ENCODE data around the gene RIMOC1. TPM values are rescaled to one million over a fixed set of nuclear protein-coding genes. Genes with fewer than 3 reads are reported as not detected.

The RIMOC1 gene
- total RNA-seq, 2 experiments from 2014 or later, result 8.5 to 29.7 TPM

DNA sequence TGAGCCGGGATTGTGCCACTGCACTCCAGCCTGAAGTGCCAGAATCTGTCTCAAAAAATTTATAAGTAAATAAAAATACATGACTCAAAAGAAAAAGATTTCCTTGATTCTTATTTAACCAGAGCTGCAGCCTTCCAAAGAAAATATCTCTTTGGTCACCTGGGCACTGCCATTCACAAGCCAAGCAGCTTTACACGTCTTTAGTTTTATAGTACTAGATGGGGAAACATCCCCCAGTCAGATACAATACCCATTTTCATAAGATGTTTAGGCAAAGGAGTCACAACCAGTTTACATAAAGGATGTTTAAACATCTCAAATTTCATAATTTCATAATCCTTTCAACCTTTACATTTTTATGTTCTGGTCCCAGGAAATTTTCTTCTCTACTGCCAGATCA, 20.2 kb upstream of the RIMOC1 start:
- intact Hi-C loops (cut with micrococcal nuclease; ENCODE audit: unreplicated experiment), result no loop called here
- Histone ChIP-seq H4K20me1 (ENCODE audit: insufficient read depth, low read length) (no peaks in the 10 kb centered on the region), H3K4me1 (ENCODE audit: insufficient read depth, low read length, poor library complexity, severe bottlenecking) (no peaks in the 10 kb centered on the region), H2AFZ (ENCODE audit: low read length) (no peak overlapping the region), H3K4me3 (ENCODE audit: low read depth, low read length, poor library complexity, severe bottlenecking) (no peak overlapping the region), H3K36me3 (ENCODE audit: insufficient read depth, low read length) (no peaks in the 10 kb centered on the region), H3K4me2 (ENCODE audit: low read length) (no peak overlapping the region), H3K9me2 (ENCODE audit: insufficient read depth, low read length) (no peaks in the 10 kb centered on the region), H3K27ac (ENCODE audit: low read depth, low read length, poor library complexity, severe bottlenecking) (no peak overlapping the region), H3K9me3 (ENCODE audit: low read length) (peaks cover 10% of the 10 kb centered on the region; the same call in 1 of the 2 replicates), H3K79me2 (ENCODE audit: insufficient read depth, low read depth, low read length) (no peaks in the 10 kb centered on the region)
- DNase-seq (ENCODE audit: low spot score), result no peak
- POLR2A ChIA-PET, result interaction anchor here (2.3 kb wide), 1 partner anchor 20 kb away, joined by 7 read pairs; the partner anchor contains the start of gene RIMOC1
- TF ChIP-seq EZH2phosphoT487 (IDR thresholded peaks at IDR 0.05; ENCODE audit: borderline replicate concordance, low read depth, low read length), result no peak
- TF ChIP-seq, protein P1, sequence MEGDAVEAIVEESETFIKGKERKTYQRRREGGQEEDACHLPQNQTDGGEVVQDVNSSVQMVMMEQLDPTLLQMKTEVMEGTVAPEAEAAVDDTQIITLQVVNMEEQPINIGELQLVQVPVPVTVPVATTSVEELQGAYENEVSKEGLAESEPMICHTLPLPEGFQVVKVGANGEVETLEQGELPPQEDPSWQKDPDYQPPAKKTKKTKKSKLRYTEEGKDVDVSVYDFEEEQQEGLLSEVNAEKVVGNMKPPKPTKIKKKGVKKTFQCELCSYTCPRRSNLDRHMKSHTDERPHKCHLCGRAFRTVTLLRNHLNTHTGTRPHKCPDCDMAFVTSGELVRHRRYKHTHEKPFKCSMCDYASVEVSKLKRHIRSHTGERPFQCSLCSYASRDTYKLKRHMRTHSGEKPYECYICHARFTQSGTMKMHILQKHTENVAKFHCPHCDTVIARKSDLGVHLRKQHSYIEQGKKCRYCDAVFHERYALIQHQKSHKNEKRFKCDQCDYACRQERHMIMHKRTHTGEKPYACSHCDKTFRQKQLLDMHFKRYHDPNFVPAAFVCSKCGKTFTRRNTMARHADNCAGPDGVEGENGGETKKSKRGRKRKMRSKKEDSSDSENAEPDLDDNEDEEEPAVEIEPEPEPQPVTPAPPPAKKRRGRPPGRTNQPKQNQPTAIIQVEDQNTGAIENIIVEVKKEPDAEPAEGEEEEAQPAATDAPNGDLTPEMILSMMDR (conservative IDR thresholded peaks at IDR 0.05; ENCODE audit: low read length), result no peak
- no TSS peak for BruUV-seq (replicated peaks)
- CTCF ChIA-PET (ENCODE audit: unreplicated experiment), result no interaction called here

DNA sequence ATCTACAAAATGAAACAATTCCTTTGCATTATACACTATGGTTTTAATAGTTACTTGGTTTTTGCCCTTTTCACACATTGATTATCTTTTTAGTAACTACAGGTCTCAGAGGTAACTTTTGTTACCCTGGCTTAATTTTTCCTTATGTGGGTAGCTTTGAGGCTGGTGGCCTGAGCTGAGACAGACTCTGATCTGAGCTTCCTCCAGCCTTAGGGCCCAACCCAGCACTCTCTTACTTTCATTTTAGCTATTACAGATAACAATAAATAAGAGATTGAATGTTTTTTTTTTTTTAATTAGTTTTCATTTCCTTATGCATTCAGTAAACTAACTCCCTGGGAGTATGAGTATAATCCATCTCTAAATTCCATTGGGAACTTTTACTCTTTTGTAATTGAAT, 18.9 kb upstream of the RIMOC1 start:
- Histone ChIP-seq H4K20me1 (ENCODE audit: insufficient read depth, low read length) (no peaks in the 10 kb centered on the region), H2AFZ (ENCODE audit: low read length) (no peak overlapping the region), H3K79me2 (ENCODE audit: insufficient read depth, low read depth, low read length) (no peaks in the 10 kb centered on the region), H3K36me3 (ENCODE audit: insufficient read depth, low read length) (no peaks in the 10 kb centered on the region), H3K9me2 (ENCODE audit: insufficient read depth, low read length) (no peaks in the 10 kb centered on the region), H3K27ac (ENCODE audit: low read depth, low read length, poor library complexity, severe bottlenecking) (no peak overlapping the region), H3K4me1 (ENCODE audit: insufficient read depth, low read length, poor library complexity, severe bottlenecking) (no peaks in the 10 kb centered on the region), H3K4me2 (ENCODE audit: low read length) (no peak overlapping the region), H3K9me3 (ENCODE audit: low read length) (peaks cover 10% of the 10 kb centered on the region; the same call in 1 of the 2 replicates), H3K4me3 (ENCODE audit: low read depth, low read length, poor library complexity, severe bottlenecking) (no peak overlapping the region)
- TF ChIP-seq EZH2phosphoT487 (IDR thresholded peaks at IDR 0.05; ENCODE audit: borderline replicate concordance, low read depth, low read length), result no peak
- TF ChIP-seq, protein P1 (conservative IDR thresholded peaks at IDR 0.05; ENCODE audit: low read length), result no peak
- no peak for DNase-seq (ENCODE audit: low spot score)
- POLR2A ChIA-PET, result interaction anchor here (0.6 to 1.0 kb wide), 3 partner anchors 17 to 1925 kb away, joined by 3 read pairs; no protein-coding TSS in a partner anchor
- no TSS peak for BruUV-seq (replicated peaks)
- CTCF ChIA-PET (ENCODE audit: unreplicated experiment), result no interaction called here
- intact Hi-C loops (cut with micrococcal nuclease; ENCODE audit: unreplicated experiment), result no loop called here

DNA sequence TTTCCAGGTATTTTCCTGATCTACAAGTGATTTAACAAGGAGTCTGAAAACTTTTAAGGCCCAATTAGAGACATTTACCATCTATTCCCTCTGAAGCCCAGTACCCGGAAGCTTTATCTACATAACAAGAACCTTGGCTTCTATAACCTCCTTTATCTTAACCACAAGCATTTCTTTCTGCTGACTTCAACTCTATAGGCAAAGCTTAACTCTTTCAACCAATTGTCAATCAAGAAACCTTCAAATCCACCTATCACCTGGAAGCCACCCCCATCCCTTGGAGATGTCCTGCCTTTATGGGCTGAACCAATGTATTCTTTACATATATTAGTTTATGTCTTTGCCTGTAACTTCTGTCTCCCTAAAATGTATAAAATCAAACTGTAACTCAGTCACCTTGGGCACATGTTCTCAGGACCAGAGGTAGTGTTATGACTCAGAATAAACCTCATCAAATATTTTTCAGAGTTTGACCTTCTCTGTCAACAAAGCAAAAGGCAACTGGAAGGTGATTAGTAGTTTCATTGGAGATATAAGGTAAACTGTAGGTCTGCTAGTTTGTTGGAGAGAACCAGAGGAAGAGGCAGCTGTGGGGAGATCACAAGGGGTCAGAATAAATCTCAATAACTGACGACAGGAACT, 13.0 kb upstream of the RIMOC1 start:
- DNase-seq (ENCODE audit: low spot score), result no peak

More for the DNA sequence above, 13.0 kb upstream of the RIMOC1 start:
- Histone ChIP-seq H3K79me2 (ENCODE audit: insufficient read depth, low read depth, low read length) (no peaks in the 10 kb centered on the region), H3K4me2 (ENCODE audit: low read length) (no peak overlapping the region), H3K36me3 (ENCODE audit: insufficient read depth, low read length) (no peaks in the 10 kb centered on the region), H2AFZ (ENCODE audit: low read length) (no peak overlapping the region), H4K20me1 (ENCODE audit: insufficient read depth, low read length) (no peaks in the 10 kb centered on the region), H3K9me3 (ENCODE audit: low read length) (peaks cover 6% of the 10 kb centered on the region; the same call in 1 of the 2 replicates), H3K4me3 (ENCODE audit: low read depth, low read length, poor library complexity, severe bottlenecking) (no peak overlapping the region), H3K27ac (ENCODE audit: low read depth, low read length, poor library complexity, severe bottlenecking) (no peak overlapping the region), H3K4me1 (ENCODE audit: insufficient read depth, low read length, poor library complexity, severe bottlenecking) (no peaks in the 10 kb centered on the region), H3K9me2 (ENCODE audit: insufficient read depth, low read length) (no peaks in the 10 kb centered on the region)
- CTCF ChIA-PET (ENCODE audit: unreplicated experiment), result no interaction called here
- intact Hi-C loops (cut with micrococcal nuclease; ENCODE audit: unreplicated experiment), result no loop called here
- POLR2A ChIA-PET, result no interaction called here
- no TSS peak for BruUV-seq (replicated peaks)
- TF ChIP-seq EZH2phosphoT487 (IDR thresholded peaks at IDR 0.05; ENCODE audit: borderline replicate concordance, low read depth, low read length), result no peak
- TF ChIP-seq, protein P1 (conservative IDR thresholded peaks at IDR 0.05; ENCODE audit: low read length), result no peak
